Measurements from ENCODE around the gene STPG2.
"Not testable (repeated sequence)": the region's sequence is repeated elsewhere in the genome, so short reads cannot be mapped to it uniquely, and the experiment has no call there.

STPG2 gene

GRCh38 chr4:97605932-97606331 lies 537.3 kb downstream of the STPG2 start:
- DNase-seq = no peak

- no peak for DNase-seq
These were observed 550.0 kb downstream of the STPG2 start for GRCh38 chr4:97593248-97593647.

- no peak for DNase-seq
These were observed 553.0 kb downstream of the STPG2 start for GRCh38 chr4:97590266-97590665.

GRCh38 chr4:97589481-97590196 lies 553.6 kb downstream of the STPG2 start:
- DNase-seq = peak; percentile 0

GRCh38 chr4:97587912-97588311 lies 555.4 kb downstream of the STPG2 start:
- no peak for DNase-seq

GRCh38 chr4:97585274-97585673 lies 558.0 kb downstream of the STPG2 start:
- DNase-seq = no peak

- no peak for DNase-seq
These were observed 560.4 kb downstream of the STPG2 start for GRCh38 chr4:97582890-97583289.

- no peak for DNase-seq
These were observed 566.3 kb downstream of the STPG2 start for GRCh38 chr4:97577004-97577403.

- DNase-seq = no peak
These were observed 583.3 kb downstream of the STPG2 start for GRCh38 chr4:97560009-97560408.

- DNase-seq = no peak
These were observed 585.0 kb downstream of the STPG2 start for GRCh38 chr4:97558204-97558778.

- not testable (repeated sequence) for DNase-seq
These were observed 592.6 kb downstream of the STPG2 start for GRCh38 chr4:97550637-97551036.

GRCh38 chr4:97548943-97549583 lies 594.2 kb downstream of the STPG2 start:
- no peak for DNase-seq

GRCh38 chr4:97548186-97548585 lies 595.1 kb downstream of the STPG2 start:
- DNase-seq = no peak

- DNase-seq = no peak
These were observed 611.9 kb downstream of the STPG2 start for GRCh38 chr4:97531351-97531750.

GRCh38 chr4:97530676-97531075 lies 612.6 kb downstream of the STPG2 start:
- DNase-seq = no peak

- no peak for DNase-seq
These were observed 618.0 kb downstream of the STPG2 start for GRCh38 chr4:97525236-97525635.

- no peak for DNase-seq
These were observed 625.3 kb downstream of the STPG2 start for GRCh38 chr4:97517939-97518338.

- no peak for DNase-seq
These were observed 629.4 kb downstream of the STPG2 start for GRCh38 chr4:97513917-97514316.
